Measurements from ENCODE around the gene VIPR1.

GRCh38 chr3:42526616-42527367 lies 24.3 kb downstream of the VIPR1 start:
- TF ChIP-seq CTCF (conservative IDR thresholded peaks at IDR 0.05; ENCODE audit: low read depth, low read length): no peak
- no peak for TF ChIP-seq EZH2phosphoT487 (IDR thresholded peaks at IDR 0.05; ENCODE audit: borderline replicate concordance, low read length)
